Measurements from ENCODE around the gene IBA57.

Gene IBA57

DNA sequence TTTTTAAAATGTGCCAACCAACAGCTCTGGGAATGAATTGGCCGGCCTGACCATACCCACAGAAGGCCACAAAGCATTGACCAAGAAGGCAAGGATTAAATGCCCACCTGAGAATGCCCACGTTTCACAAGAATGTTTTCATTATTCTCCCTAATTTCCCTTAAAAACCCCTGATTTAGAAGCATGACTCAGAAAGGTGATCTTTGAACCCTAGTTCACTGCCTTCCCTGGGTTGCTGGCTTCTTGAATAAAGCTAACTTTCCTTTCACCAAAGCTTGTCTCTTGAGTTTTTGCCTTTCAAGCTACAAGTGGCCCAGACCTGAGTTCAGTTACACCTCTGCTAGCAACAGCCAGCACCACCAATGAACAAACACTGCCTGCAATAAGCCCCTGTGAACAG, 42.1 kb upstream of the IBA57 start:
- TF ChIP-seq, protein P1, sequence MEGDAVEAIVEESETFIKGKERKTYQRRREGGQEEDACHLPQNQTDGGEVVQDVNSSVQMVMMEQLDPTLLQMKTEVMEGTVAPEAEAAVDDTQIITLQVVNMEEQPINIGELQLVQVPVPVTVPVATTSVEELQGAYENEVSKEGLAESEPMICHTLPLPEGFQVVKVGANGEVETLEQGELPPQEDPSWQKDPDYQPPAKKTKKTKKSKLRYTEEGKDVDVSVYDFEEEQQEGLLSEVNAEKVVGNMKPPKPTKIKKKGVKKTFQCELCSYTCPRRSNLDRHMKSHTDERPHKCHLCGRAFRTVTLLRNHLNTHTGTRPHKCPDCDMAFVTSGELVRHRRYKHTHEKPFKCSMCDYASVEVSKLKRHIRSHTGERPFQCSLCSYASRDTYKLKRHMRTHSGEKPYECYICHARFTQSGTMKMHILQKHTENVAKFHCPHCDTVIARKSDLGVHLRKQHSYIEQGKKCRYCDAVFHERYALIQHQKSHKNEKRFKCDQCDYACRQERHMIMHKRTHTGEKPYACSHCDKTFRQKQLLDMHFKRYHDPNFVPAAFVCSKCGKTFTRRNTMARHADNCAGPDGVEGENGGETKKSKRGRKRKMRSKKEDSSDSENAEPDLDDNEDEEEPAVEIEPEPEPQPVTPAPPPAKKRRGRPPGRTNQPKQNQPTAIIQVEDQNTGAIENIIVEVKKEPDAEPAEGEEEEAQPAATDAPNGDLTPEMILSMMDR (IDR thresholded peaks at IDR 0.05) = no peak
- Histone ChIP-seq H3K4me3 (no peak overlapping the region), H3K27ac (no peak overlapping the region)
- DNase-seq (ENCODE audit: low spot score) = no peak

DNA sequence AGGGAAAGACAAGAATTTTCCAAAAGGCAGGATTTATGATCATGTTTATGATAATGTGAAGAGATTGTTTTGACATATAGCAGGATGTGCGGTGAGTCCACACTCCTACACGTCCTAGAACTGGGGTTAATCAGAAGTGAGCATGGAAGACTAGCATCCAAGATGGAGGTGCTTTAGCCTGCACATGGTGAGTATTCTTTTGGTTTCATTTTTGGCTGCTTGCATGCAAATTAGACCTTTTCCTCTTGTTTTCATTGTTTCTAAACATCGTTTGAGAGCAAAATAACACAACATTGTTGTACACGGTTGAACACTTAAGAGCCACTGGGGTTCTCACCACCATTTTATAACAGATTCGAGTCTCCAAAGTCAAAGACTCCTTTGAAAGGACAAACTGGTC, 40.4 kb upstream of the IBA57 start:
- no peak for DNase-seq (ENCODE audit: low spot score)
- Histone ChIP-seq H3K4me3 (no peak overlapping the region), H3K27ac (no peak overlapping the region)
- TF ChIP-seq, protein P1 (IDR thresholded peaks at IDR 0.05) = no peak

DNA sequence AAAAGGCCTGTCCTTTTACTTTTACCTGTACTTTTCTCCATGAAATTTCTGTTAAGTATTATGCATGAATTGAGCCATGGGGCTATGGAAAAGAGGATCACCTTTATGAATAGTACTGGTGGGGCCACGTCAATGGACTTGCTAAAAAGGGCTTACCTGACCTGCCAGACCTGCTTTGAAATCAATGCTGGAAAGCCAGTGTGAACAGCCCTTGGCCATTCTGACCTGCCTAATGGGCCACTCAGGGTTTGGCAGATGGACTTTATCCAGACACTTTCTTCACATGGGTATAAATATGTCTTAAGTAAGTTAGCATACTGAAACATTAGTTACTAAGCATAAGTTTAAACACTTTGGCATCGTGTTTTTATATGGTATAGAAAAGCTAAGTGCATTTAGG, 33.8 kb upstream of the IBA57 start:
- Histone ChIP-seq H3K27ac (no peak overlapping the region), H3K4me3 (no peak overlapping the region)
- TF ChIP-seq, protein P1 (IDR thresholded peaks at IDR 0.05) = no peak
- DNase-seq (ENCODE audit: low spot score) = no peak

DNA sequence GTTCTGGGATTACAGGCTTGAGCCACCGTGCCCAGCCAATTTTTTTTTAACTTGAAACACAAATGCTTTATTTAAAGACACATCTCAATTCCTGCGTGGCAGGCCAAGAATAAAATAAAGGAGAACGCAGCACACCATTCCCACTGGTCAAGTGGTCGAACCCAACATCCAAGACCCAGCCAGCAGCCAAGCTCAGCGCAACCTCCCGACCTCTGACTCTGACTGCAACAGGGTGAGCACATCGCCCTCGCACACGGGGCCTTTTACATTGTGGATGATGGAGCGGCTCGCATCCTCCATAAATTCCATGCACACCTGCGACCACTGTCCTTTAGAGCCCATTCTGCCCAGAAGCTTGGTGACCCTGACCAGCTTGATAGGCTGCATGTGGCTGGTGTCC, 31.0 kb upstream of the IBA57 start:
- H3K4me3 ChIP-seq = no peak overlapping the region
- TF ChIP-seq, protein P1 (IDR thresholded peaks at IDR 0.05) = no peak
- DNase-seq (ENCODE audit: low spot score) = no peak
- no peak overlapping the region for H3K27ac ChIP-seq

DNA sequence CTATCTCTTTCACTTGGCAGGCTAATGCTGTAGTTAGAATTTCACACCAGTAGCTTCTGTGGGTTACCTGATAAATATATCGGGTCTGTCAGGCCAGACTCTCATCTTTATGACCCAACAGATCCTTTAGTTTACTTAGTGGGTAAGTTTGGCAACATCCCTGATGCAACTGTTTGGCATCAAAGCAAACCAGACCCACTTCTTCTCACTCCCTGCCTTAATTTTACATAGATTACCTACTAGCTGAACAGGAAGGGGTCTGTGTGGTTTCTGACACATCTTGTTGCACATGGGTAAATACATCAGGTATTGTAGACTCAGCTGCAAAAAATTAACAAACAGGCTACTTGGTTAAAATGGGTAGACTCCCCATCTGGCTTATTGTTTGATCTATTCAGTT, 28.7 kb upstream of the IBA57 start:
- TF ChIP-seq, protein P1 (IDR thresholded peaks at IDR 0.05) = no peak
- DNase-seq (ENCODE audit: low spot score) = no peak
- Histone ChIP-seq H3K4me3 (no peak overlapping the region), H3K27ac (no peak overlapping the region)

DNA sequence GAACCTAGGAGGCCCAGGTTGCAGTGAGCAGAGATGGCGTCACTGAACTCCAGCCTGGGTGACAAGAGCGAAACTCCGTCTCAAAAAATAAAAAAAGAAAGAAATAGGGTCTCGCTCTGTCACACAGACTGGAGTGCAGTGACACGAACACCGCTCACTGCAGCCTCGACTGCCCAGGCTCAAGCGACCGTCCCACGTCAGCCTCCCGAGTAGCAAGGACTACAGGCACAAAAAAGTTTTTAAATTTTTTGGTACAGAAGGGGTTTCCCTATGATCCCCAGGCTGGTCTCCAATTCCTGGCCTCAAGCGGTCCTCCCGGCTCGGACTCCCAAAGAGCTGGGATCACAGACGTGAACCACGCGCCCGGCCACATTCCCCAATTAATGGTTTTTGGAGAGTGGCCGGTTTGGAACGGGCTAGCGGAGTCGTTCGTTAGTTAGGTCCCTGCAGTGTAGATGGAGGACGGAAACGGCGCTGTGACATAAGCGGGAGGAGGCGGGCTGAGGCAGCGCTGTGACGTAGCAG, 26.1 kb upstream of the IBA57 start:
- H3K27ac ChIP-seq = peak overlapping the region; percentile 98 to 99
- DNase-seq (ENCODE audit: low spot score) = no peak
- TF ChIP-seq, protein P1 (IDR thresholded peaks at IDR 0.05) = no peak
- H3K4me3 ChIP-seq = peak overlapping the region; percentile 99

DNA sequence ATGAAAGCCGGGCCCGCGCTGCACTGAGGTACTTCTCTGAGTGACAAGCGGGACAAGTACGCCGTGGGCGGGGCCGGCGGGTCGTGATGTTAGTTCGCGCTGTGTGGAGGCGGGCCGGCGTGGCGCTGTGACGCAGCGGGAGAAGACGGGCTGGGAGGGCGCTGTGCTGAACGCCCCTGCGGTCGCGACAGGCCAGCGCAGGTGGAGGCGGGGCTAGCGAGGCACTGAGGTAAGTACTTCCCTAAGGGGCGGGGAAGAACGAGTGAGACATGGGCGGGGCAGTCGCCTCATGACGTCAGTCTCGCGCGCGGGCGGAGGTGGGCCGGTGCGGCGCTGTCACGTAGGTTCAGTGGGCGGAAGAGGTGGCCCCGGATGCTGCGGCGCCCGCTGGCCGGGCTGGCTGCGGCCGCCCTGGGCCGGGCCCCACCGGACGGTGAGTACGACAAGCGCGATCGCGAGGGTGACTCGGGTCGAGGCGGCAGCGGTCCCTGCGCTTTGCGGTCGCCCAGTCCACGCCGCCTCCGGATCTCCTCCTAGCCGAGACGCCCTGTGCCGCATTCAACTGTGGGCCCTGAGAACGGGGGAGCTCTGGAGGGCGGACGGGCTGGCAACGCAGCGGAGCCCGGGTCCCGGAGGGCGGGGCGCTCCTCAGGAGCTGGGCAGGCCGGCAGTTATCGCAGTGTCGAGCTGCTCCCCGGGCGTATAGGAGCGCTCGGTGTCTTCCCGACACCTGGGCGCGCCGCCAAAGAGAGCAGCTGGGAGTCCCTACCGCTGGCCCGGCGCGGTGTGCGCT, 25.5 kb upstream of the IBA57 start, which contains the start of gene GUK1:
Gene GUK1 (plus strand): TSS at position 349 of the 793 bp plus-strand sequence. CDS start 24 bp downstream, at position 373.
- Histone ChIP-seq H3K4me3 (peak within 1 kb of the TSS; percentile 99), H3K27ac (peak within 1 kb of the TSS; percentile 98 to 99)
- TF ChIP-seq, protein P1 (IDR thresholded peaks at IDR 0.05) = no peak
- peak; percentile 100 for DNase-seq (ENCODE audit: low spot score)

Data from coronary artery (tissue), 2 donors.